GM23248 (cell line): Measurements from ENCODE around the gene EMILIN2.

Experiments
- EZH2 ChIP-seq: fragments of 200-600 bp; sonication (generic); IDR thresholded peaks from 2 replicates; pipeline ENCODE4 v1.6.1; 2018; ENCODE audit warnings: antibody characterized with exemption, mild to moderate bottlenecking; ENCODE audit not compliant: insufficient read depth, poor library complexity, severe bottlenecking
- EZH2phosphoT487 ChIP-seq: fragments of 200-600 bp; sonication (generic); IDR thresholded peaks from 2 replicates; pipeline ENCODE4 v1.6.1; 2018; ENCODE audit warnings: antibody characterized with exemption, moderate library complexity, mild to moderate bottlenecking, low read depth; ENCODE audit not compliant: insufficient read depth

DNA sequence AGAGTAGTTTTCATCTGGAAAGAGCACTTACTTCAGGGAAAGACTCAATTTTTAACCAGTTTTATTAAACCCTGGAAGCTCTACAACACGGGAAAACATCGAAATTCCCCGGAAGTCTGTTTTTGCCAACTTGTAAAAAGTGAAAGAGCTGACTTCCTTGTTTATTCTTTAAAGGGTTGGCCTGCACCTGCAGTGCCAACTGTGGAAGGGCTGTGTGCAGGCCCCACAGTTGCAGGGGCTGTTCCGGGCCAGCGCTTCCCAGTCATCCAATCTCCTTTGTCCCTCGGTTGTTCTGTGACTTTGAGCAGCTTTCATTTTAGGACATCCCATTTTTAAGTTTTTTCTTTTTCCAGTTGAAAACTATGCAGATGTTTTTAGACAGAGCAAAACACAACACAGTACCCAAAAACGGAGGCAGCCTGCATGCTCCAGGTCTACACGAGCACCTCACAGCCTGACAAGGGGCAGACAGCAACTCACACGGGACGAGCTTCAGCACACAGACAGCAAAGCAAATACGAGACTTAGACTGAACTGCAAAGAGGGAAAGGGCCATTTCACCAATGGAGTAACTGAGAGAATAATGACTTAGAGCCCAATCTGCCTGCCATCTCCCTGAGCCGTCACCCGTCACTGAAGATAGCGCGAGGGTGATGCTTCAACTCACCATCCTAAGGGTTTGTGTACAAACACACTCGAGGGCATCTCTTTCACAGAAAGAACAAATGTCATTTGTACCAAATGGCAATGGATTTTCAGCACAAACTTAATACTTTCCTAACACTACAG lies 70.6 kb downstream of the EMILIN2 start:
- no peak for TF ChIP-seq EZH2
- TF ChIP-seq EZH2phosphoT487: no peak
